RWPE2 (cell line): Measurements from ENCODE around the gene MCTP2.

Source experiments
- ATAC-seq: fragments of 200-7000 bp; cut with Tn5 transposase; 3 replicates; pipeline ENCODE4 v1.9.1; 2021; ENCODE audit warnings: low read depth
- DNase-seq: peaks from one replicate; pipeline ENCODE4 v3.0.0-alpha.2; 2020; ENCODE audit warnings: low spot score
- H3K27ac ChIP-seq: fragments of 450-650 bp; 2 replicates; pipeline ENCODE4 v1.5.1; 2017; ENCODE audit warnings: mild to moderate bottlenecking; ENCODE audit not compliant: poor library complexity, severe bottlenecking
- H3K27me3 ChIP-seq: fragments of 250-450 bp; sonication (Bioruptor Pico); 2 replicates; pipeline ENCODE4 v1.5.1; 2021; ENCODE audit warnings: mild to moderate bottlenecking, moderate library complexity; ENCODE audit not compliant: insufficient read depth, poor library complexity, severe bottlenecking
- H3K36me3 ChIP-seq: fragments of 250-450 bp; sonication (Bioruptor Pico); 2 replicates; pipeline ENCODE4 v1.5.1; 2020; ENCODE audit warnings: low read depth, mild to moderate bottlenecking, moderate library complexity
- H3K4me1 ChIP-seq: fragments of 250-450 bp; sonication (Bioruptor Pico); 2 replicates; pipeline ENCODE4 v1.5.1; 2021; ENCODE audit warnings: mild to moderate bottlenecking, moderate library complexity; ENCODE audit not compliant: insufficient read depth, poor library complexity, severe bottlenecking
- H3K4me3 ChIP-seq: fragments of 250-450 bp; sonication (Bioruptor Pico); 2 replicates; pipeline ENCODE4 v1.5.1; 2021; ENCODE audit warnings: mild to moderate bottlenecking, moderate library complexity; ENCODE audit not compliant: severe bottlenecking
- H3K9me3 ChIP-seq: fragments of 250-450 bp; sonication (Bioruptor Pico); 2 replicates; pipeline ENCODE4 v1.5.1; 2021; ENCODE audit warnings: mild to moderate bottlenecking, moderate library complexity; ENCODE audit not compliant: severe bottlenecking
- CTCF ChIP-seq: fragments of 450-650 bp; IDR thresholded peaks from one replicate; pipeline ENCODE4 v1.5.1; 2017; ENCODE audit warnings: mild to moderate bottlenecking, moderate library complexity; ENCODE audit not compliant: poor library complexity, severe bottlenecking

MCTP2 gene

DNA sequence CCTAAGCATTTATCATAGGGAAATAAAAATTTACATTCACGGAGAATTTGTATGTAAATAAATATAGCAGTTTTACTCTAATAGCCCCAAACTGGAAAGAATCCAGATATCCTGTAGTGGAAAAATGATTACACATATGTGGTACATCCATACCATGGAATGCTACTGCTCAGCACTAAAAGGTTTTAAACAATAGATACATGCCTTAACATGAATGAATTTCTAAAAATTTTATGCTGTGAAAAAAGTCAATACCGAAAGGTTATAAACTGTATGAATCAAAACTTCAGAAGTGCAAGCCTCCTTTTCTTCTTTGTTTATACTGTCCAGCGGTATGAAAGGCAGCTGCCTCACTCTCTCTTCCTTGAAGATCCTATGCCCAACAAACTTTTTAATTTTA lies 37.5 kb upstream of the MCTP2 start:
- H3K36me3 ChIP-seq: no peaks in the 10 kb centered on the region
- no peaks in the 10 kb centered on the region for H3K9me3 ChIP-seq
- no peaks in the 10 kb centered on the region for H3K27me3 ChIP-seq

DNA sequence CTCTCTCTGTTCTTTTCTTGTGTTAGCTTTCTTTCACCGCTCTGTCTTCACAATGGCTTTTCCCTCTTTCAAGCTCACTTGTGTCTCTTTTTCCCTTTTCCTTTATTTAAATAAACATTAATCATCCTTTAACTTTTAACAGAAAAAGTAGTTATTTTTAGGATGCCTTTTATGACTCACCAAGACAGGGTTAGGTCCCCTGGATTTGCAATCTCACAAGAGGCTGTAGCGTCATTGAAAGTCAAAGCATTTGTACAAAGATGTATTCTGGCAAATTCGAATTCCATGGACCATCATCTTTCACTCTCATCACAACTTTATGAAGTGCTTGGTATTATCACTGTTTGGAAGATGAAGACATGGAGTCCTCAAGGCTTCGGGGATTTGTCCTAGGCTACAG lies 34.8 kb upstream of the MCTP2 start:
- Histone ChIP-seq H3K9me3 (no peaks in the 10 kb centered on the region), H3K4me3 (no peak overlapping the region), H3K4me1 (no peaks in the 10 kb centered on the region), H3K27ac (no peak overlapping the region), H3K36me3 (no peaks in the 10 kb centered on the region), H3K27me3 (no peaks in the 10 kb centered on the region)
- DNase-seq (no peak), ATAC-seq (no peak)
- no peak for TF ChIP-seq CTCF

More for the DNA sequence above, 37.5 kb upstream of the MCTP2 start:
- DNase-seq (no peak), ATAC-seq (peak; percentile 62)
- no peak overlapping the region for H3K4me3 ChIP-seq
- no peak for TF ChIP-seq CTCF
- no peaks in the 10 kb centered on the region for H3K4me1 ChIP-seq
- H3K27ac ChIP-seq: no peak overlapping the region

GRCh38 chr15:94198633-94199032 lies 32.7 kb upstream of the MCTP2 start:
- no peaks in the 10 kb centered on the region for H3K9me3 ChIP-seq
- DNase-seq (no peak), ATAC-seq (no peak)
- H3K36me3 ChIP-seq: no peaks in the 10 kb centered on the region
- no peak for TF ChIP-seq CTCF
- H3K27me3 ChIP-seq: no peaks in the 10 kb centered on the region
- no peaks in the 10 kb centered on the region for H3K4me1 ChIP-seq
- no peak overlapping the region for H3K27ac ChIP-seq
- H3K4me3 ChIP-seq: no peak overlapping the region

GRCh38 chr15:94199725-94200124 lies 31.6 kb upstream of the MCTP2 start:
- no peak for TF ChIP-seq CTCF
- H3K9me3 ChIP-seq: no peaks in the 10 kb centered on the region
- H3K27me3 ChIP-seq: no peaks in the 10 kb centered on the region
- no peak for ATAC-seq
- no peak overlapping the region for H3K27ac ChIP-seq
- no peak for DNase-seq
- no peaks in the 10 kb centered on the region for H3K4me1 ChIP-seq
- H3K4me3 ChIP-seq: no peak overlapping the region
- no peaks in the 10 kb centered on the region for H3K36me3 ChIP-seq

DNA sequence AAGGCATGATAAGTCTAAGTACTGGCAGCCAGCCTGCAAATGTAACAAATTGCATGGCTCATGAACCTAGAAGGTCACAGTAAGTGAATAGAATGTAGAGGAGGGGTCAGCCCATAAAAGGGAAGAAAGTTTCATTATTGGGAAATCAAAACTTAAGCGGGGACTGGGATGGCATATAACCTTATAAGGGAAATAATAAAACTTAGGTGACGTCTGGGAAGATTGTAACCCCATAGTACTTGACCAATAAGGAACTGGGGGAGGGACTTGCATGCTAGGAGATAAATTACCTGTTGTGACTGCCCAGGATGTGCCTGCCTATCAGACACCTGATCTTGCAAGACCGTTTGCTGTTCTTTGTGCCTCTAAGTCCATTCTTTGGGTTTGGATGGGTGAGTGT lies 28.1 kb upstream of the MCTP2 start:
- no peaks in the 10 kb centered on the region for H3K27me3 ChIP-seq
- H3K27ac ChIP-seq: no peak overlapping the region
- no peak overlapping the region for H3K4me3 ChIP-seq
- H3K36me3 ChIP-seq: no peaks in the 10 kb centered on the region
- H3K9me3 ChIP-seq: no peaks in the 10 kb centered on the region
- no peak for TF ChIP-seq CTCF
- no peak for DNase-seq
- no peaks in the 10 kb centered on the region for H3K4me1 ChIP-seq
- peak; percentile 47 for ATAC-seq
